Peyer's patch (tissue), 4 donors: Measurements from ENCODE around the gene ACOT2. TPM values are rescaled to one million over a fixed set of nuclear protein-coding genes. Genes with fewer than 3 reads are reported as not detected.

Experiments
- DNase-seq, 3 donors: peaks; one replicate each; pipeline ENCODE4 v3.0.0-alpha.2; 2017 to 2019
- H3K27ac ChIP-seq, 4 donors: fragments of 200-600 bp; sonication (generic); one replicate each; pipeline ENCODE4 v1.5.1; 2016 to 2019
- H3K27me3 ChIP-seq, 2 donors: fragments of 200-600 bp; sonication (generic); one replicate each; pipeline ENCODE4 v1.5.1; 2019
- H3K36me3 ChIP-seq, 3 donors: fragments of 200-600 bp; sonication (generic); one replicate each; pipeline ENCODE4 v1.5.1; 2016 to 2019
- H3K4me1 ChIP-seq, 4 donors: fragments of 200-600 bp; sonication (generic); one replicate each; pipeline ENCODE4 v1.5.1; 2016 to 2019
- H3K4me3 ChIP-seq, 4 donors: fragments of 200-600 bp; sonication (generic); 1 replicate in 3 of 4; 2 replicates in 1 of 4; pipeline ENCODE4 v1.5.1; 2016 to 2019; ENCODE audit warnings: mild to moderate bottlenecking in 1 of 4
- H3K9me3 ChIP-seq, 4 donors: fragments of 200-600 bp; sonication (generic); one replicate each; pipeline ENCODE4 v1.5.1; 2016 to 2019; ENCODE audit warnings: mild to moderate bottlenecking in 1 of 4
- POLR2A ChIP-seq, 2 donors: fragments of 450-650 bp; IDR thresholded peaks; one replicate each; pipeline ENCODE4 v1.5.1; 2017; ENCODE audit warnings: antibody characterized with exemption in 2 of 2, mild to moderate bottlenecking in 2 of 2, moderate library complexity in 2 of 2
- total RNA-seq, 4 donors: library from RNA; depleted of rRNA; stranded (reverse); fragments of >200 nt; gene quantifications; one replicate each; pipeline ENCODE4 v1.1.0, GENCODE V29; 2016
- TF ChIP-seq, protein P1 (sequence below), 6 experiments: fragments of 450-650 bp in 4 of 6; fragments of 200-600 bp in 2 of 6; sonication (generic) in 1 of 6; IDR thresholded peaks; one replicate each; pipeline ENCODE4 v1.5.1; 2017 to 2019; ENCODE audit warnings: antibody characterized with exemption in 6 of 6, mild to moderate bottlenecking in 3 of 6, moderate library complexity in 1 of 6

The ACOT2 gene
- total RNA-seq, 4 donors from 2014 or later: 26.2 to 76.9 (median 37.8) TPM

DNA sequence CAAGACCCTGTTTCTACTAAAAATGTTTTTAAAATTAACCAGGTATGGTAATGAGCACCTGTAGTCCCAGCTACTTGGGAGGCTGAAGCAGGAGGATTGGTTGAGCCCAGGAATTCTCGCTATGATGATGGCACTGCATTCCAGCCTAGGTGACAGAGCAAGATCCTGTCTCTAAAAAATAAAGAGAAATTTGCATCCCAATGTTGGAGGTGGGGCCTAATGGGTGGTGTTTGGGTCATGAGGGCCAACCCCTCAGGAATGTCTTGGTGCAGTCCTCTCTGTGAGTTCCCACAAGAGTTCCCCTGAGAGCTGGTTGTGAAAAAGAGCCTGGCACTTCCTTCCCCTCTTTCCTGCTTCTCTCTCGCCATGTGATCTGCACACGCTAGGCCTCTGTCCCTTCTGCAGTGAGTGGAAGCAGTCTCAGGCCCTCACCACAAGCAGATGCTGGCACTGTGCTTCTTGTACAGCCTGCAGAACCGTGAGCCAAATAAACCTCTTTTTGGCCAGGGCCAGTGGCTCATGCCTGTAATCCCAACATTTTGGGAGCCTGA lies 54.6 kb downstream of the ACOT2 start:
- Histone ChIP-seq H3K4me1 (no peaks in the 10 kb centered on the region), H3K27me3 (no peaks in the 10 kb centered on the region), H3K27ac (no peak overlapping the region), H3K9me3 (no peaks in the 10 kb centered on the region), H3K4me3 (no peak overlapping the region), H3K36me3 (no peaks in the 10 kb centered on the region)
- DNase-seq: no peak
- TF ChIP-seq POLR2A (IDR thresholded peaks at IDR 0.05): no peak
- TF ChIP-seq, protein P1, sequence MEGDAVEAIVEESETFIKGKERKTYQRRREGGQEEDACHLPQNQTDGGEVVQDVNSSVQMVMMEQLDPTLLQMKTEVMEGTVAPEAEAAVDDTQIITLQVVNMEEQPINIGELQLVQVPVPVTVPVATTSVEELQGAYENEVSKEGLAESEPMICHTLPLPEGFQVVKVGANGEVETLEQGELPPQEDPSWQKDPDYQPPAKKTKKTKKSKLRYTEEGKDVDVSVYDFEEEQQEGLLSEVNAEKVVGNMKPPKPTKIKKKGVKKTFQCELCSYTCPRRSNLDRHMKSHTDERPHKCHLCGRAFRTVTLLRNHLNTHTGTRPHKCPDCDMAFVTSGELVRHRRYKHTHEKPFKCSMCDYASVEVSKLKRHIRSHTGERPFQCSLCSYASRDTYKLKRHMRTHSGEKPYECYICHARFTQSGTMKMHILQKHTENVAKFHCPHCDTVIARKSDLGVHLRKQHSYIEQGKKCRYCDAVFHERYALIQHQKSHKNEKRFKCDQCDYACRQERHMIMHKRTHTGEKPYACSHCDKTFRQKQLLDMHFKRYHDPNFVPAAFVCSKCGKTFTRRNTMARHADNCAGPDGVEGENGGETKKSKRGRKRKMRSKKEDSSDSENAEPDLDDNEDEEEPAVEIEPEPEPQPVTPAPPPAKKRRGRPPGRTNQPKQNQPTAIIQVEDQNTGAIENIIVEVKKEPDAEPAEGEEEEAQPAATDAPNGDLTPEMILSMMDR (IDR thresholded peaks at IDR 0.05): no peak

Other genes with a start within 250 kb of the ACOT2 start
- 100 to 1,000 TPM; 105 to 125 (median 117) TPM for gene NUMB, start 110.7 kb upstream of the ACOT2 start, total RNA-seq
- 10 to 100 TPM; 11.4 to 14.7 (median 12.5) TPM for gene RIOX1, start 78.3 kb upstream of the ACOT2 start, total RNA-seq
- gene ACOT1, start 32.1 kb upstream of the ACOT2 start, total RNA-seq: 10 to 100 TPM in 3 of 4 donors, 1 to 10 TPM in 1; 4.1 to 14.1 (median 11.4) TPM
- 1 to 10 TPM in 2 of 4 donors, under 1 TPM in 1, not detected in 1; 0.88 to 2.2 (median 1.5) TPM for gene HEATR4, start 10.3 kb upstream of the ACOT2 start, total RNA-seq
- gene ACOT4, start 22.7 kb downstream of the ACOT2 start, total RNA-seq: 1 to 10 TPM in 3 of 4 donors, not detected in 1; 4.3 to 4.8 (median 4.7) TPM
- not detected for gene ACOT6, start 43.3 kb downstream of the ACOT2 start, total RNA-seq
- gene DNAL1, start 75.8 kb downstream of the ACOT2 start, total RNA-seq: 1 to 10 TPM; 1.7 to 7.6 (median 4.6) TPM
- 10 to 100 TPM in 1 of 4 donors, 1 to 10 TPM in 3; 4.4 to 11.6 (median 7.0) TPM for gene PNMA1, start 145.2 kb downstream of the ACOT2 start, total RNA-seq